Endothelial cell of umbilical vein (primary cell): Measurements from ENCODE around the gene SLC35F2. TPM values are rescaled to one million over a fixed set of nuclear protein-coding genes. Genes with fewer than 3 reads are reported as not detected.
"Not testable (repeated sequence)": the region's sequence is repeated elsewhere in the genome, so short reads cannot be mapped to it uniquely, and the experiment has no call there.

ENCODE experiments used
- BruUV-seq: library from RNA; stranded (reverse); fragments of 400-500 nt; replicated peaks from 2 replicates; lab custom pipeline; 2021; lab: Mats Ljungman, UMichigan
- CTCF ChIA-PET: fragments of 300-600, 350-600 bp; sonication (Branson Sonifier 250); formaldehyde crosslinking; loops from one replicate; lab custom pipeline; 2021; ENCODE audit warnings: antibody characterized with exemption, inconsistent platforms; lab: Charles Lee
- POLR2A ChIA-PET: fragments of 300-600, 350-600 bp; sonication (Branson Sonifier 250); formaldehyde crosslinking; loops from one replicate; lab custom pipeline; 2021; ENCODE audit warnings: antibody characterized with exemption, inconsistent platforms; lab: Charles Lee
- DNase-seq: peaks from one replicate; pipeline ENCODE4 v3.0.0-alpha.2; 2011; ENCODE audit warnings: low read depth, low spot score
- FAIRE-seq: peaks from 2 replicates; lab custom pipeline; 2011; peaks lifted over from hg19 to GRCh38; lab: Jason Lieb, UNC
- H2AFZ ChIP-seq: 2 replicates; pipeline ENCODE4 v1.6.0; 2012; ENCODE audit warnings: low read depth, low read length, control low read depth, inconsistent platforms
- H3K27ac ChIP-seq: 2 replicates; pipeline ENCODE4 v1.5.1; 2011; ENCODE audit warnings: low read depth, mild to moderate bottlenecking, control low read depth, low read length, moderate library complexity; ENCODE audit not compliant: insufficient read depth
- H3K27me3 ChIP-seq, 2 experiments: 2 replicates each; pipeline versions ENCODE4 v1.6.0 to v1.6.1; 2011; ENCODE audit warnings: low read length in 2 of 2, mixed read lengths in 1 of 2; ENCODE audit not compliant: control insufficient read depth in 2 of 2, insufficient read depth in 2 of 2
- H3K36me3 ChIP-seq, 2 experiments: 2 replicates in 1 of 2; 3 replicates in 1 of 2; pipeline ENCODE4 v1.5.1; 2011; ENCODE audit warnings: low read length in 2 of 2, mild to moderate bottlenecking in 1 of 2, moderate library complexity in 1 of 2; ENCODE audit not compliant: control insufficient read depth in 2 of 2, insufficient read depth in 2 of 2; ENCODE audit errors: extremely low read depth in 1 of 2
- H3K4me1 ChIP-seq: 3 replicates; pipeline ENCODE4 v1.5.1; 2011; ENCODE audit warnings: mild to moderate bottlenecking, low read length; ENCODE audit not compliant: control insufficient read depth, insufficient read depth; ENCODE audit errors: extremely low read depth
- H3K4me2 ChIP-seq: 2 replicates; pipeline ENCODE4 v1.6.1; 2011; ENCODE audit warnings: low read length, control low read depth, mixed read lengths; ENCODE audit not compliant: insufficient read depth
- H3K4me3 ChIP-seq, 3 experiments: fragments of 200-600 bp in 1 of 3; sonication (generic), shearing (Covaris generic) in 1 of 3; replicated peaks in 1 of 3; 2 replicates each; pipeline ENCODE4 v1.5.1; 2011 to 2016; ENCODE audit warnings: control low read depth in 3 of 3, low read length in 3 of 3, mild to moderate bottlenecking in 2 of 3, inconsistent platforms in 1 of 3, low read depth in 1 of 3, moderate library complexity in 1 of 3; ENCODE audit not compliant: insufficient read depth in 1 of 3
- H3K79me2 ChIP-seq: 2 replicates; pipeline ENCODE4 v1.6.0; 2012; ENCODE audit warnings: low read length, inconsistent platforms; ENCODE audit not compliant: control insufficient read depth, insufficient read depth
- H3K9ac ChIP-seq: replicated peaks from 2 replicates; pipeline ENCODE3; 2011; ENCODE audit warnings: low read length, control low read depth; ENCODE audit not compliant: insufficient read depth; ENCODE audit errors: extremely low read depth
- H3K9me1 ChIP-seq: replicated peaks from 3 replicates; pipeline ENCODE4 v1.6.0; 2011; ENCODE audit warnings: mild to moderate bottlenecking, low read length; ENCODE audit not compliant: control insufficient read depth, insufficient read depth; ENCODE audit errors: extremely low read depth
- H3K9me3 ChIP-seq: replicated peaks from 2 replicates; pipeline ENCODE4 v1.5.1; 2012; ENCODE audit warnings: low read length, inconsistent platforms; ENCODE audit not compliant: control insufficient read depth, insufficient read depth
- H4K20me1 ChIP-seq: replicated peaks from 2 replicates; pipeline ENCODE3; 2011; ENCODE audit warnings: mild to moderate bottlenecking, low read length; ENCODE audit not compliant: control insufficient read depth, insufficient read depth; ENCODE audit errors: extremely low read depth
- EZH2 ChIP-seq: IDR thresholded peaks from 2 replicates; pipeline ENCODE4 v1.6.1; 2012; ENCODE audit warnings: borderline replicate concordance, low read depth, mild to moderate bottlenecking, moderate library complexity, low read length, inconsistent platforms; ENCODE audit not compliant: severe bottlenecking
- FOS ChIP-seq: IDR thresholded peaks from 2 replicates; pipeline ENCODE4 v1.6.1; 2011; ENCODE audit warnings: mild to moderate bottlenecking, low read length, moderate library complexity, borderline replicate concordance; ENCODE audit not compliant: insufficient read depth
- GATA2 ChIP-seq: IDR thresholded peaks from 2 replicates; pipeline ENCODE4 v1.7.0; 2011; ENCODE audit warnings: low read depth, mild to moderate bottlenecking, moderate library complexity, mixed read lengths, low read length; ENCODE audit not compliant: insufficient read length, insufficient read depth
- JUN ChIP-seq: IDR thresholded peaks from 2 replicates; pipeline ENCODE4 v1.6.1; 2011; ENCODE audit warnings: borderline replicate concordance, low read depth; ENCODE audit not compliant: insufficient read length, insufficient read depth
- MYC ChIP-seq: IDR thresholded peaks from one replicate; pipeline ENCODE4 v1.6.1; 2011; ENCODE audit warnings: mild to moderate bottlenecking, low read depth, low read length
- POLR2A ChIP-seq: IDR thresholded peaks from 2 replicates; pipeline ENCODE4 v1.6.1; 2012; ENCODE audit warnings: low read depth, mild to moderate bottlenecking, control low read depth, low read length
- POLR2AphosphoS5 ChIP-seq: IDR thresholded peaks from 2 replicates; pipeline ENCODE4 v1.6.1; 2012; ENCODE audit warnings: low read depth, mild to moderate bottlenecking, control low read depth, low read length, moderate library complexity; ENCODE audit not compliant: insufficient read depth
- dilution Hi-C: fragments of 300-500 bp; cut with MboI; formaldehyde crosslinking; loops from one replicate; pipeline ENCODE4 v1.15.0; 2019; ENCODE audit warnings: low sequenced_read_pairs; ENCODE audit not compliant: extremely low pct_ligation_motif_present
- intact Hi-C: fragments of 100-400 bp; cut with micrococcal nuclease; formaldehyde crosslinking; loops from one replicate; pipeline ENCODE4 v1.10.0; 2022
- polyA plus RNA-seq, 4 experiments: library from polyadenylated mRNA; depleted of rRNA in 3 of 4; stranded (reverse) in 3 of 4; unstranded in 1 of 4; fragments of >200 nt; gene quantifications; 2 replicates each; pipeline versions ENCODE4 v1.2.1 to v1.2.3, GENCODE V29; 2011 to 2012; ENCODE audit warnings: missing spikeins in 1 of 4
- total RNA-seq: library from RNA; stranded (reverse); gene quantifications from 2 replicates; pipeline ENCODE4 v1.2.3, GENCODE V29; 2021
- TF ChIP-seq, protein P1 (sequence below), 2 donors: IDR thresholded peaks; 1 replicate in 1 of 2; 2 replicates in 1 of 2; pipeline ENCODE4 v1.5.1; 2011; ENCODE audit warnings: low read length in 2 of 2, mild to moderate bottlenecking in 2 of 2, moderate library complexity in 2 of 2, control low read depth in 1 of 2, inconsistent platforms in 1 of 2, low read depth in 1 of 2; ENCODE audit not compliant: insufficient read depth in 1 of 2; ENCODE audit errors: extremely low read depth in 1 of 2
- TF ChIP-seq, protein P2 (sequence below): IDR thresholded peaks from 2 replicates; pipeline ENCODE4 v1.6.1; 2011; ENCODE audit not compliant: insufficient read depth, insufficient read length

The SLC35F2 gene
- total and polyA plus RNA-seq, 2 donors (not counting 3 experiments of a cell fraction or from before 2014, with no cell fraction given), result 41.0 to 59.7 TPM

DNA sequence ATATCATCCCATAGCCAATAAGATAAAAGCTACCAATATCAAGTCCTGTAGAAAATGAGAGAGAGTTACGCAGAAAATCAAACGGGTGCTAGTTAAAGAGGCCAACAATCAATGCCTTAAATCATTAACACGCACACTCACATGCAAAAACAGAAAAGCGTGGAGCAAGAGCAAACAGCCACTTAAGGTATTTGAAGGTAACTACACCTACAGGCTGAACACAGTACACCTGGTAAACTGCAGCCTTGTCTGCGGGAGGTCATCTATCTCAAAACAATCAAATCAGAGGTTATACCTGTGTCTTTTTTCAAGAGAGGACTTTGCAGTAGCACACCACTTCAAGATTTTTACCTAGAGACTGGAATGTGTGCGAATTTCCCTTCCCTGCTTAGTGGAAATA is 23.6 kb downstream of the SLC35F2 start:
- TF ChIP-seq EZH2 (no peak), JUN (no peak), POLR2AphosphoS5 (no peak), FOS (no peak), GATA2 (no peak), POLR2A (no peak), MYC (no peak)
- TF ChIP-seq, protein P1, sequence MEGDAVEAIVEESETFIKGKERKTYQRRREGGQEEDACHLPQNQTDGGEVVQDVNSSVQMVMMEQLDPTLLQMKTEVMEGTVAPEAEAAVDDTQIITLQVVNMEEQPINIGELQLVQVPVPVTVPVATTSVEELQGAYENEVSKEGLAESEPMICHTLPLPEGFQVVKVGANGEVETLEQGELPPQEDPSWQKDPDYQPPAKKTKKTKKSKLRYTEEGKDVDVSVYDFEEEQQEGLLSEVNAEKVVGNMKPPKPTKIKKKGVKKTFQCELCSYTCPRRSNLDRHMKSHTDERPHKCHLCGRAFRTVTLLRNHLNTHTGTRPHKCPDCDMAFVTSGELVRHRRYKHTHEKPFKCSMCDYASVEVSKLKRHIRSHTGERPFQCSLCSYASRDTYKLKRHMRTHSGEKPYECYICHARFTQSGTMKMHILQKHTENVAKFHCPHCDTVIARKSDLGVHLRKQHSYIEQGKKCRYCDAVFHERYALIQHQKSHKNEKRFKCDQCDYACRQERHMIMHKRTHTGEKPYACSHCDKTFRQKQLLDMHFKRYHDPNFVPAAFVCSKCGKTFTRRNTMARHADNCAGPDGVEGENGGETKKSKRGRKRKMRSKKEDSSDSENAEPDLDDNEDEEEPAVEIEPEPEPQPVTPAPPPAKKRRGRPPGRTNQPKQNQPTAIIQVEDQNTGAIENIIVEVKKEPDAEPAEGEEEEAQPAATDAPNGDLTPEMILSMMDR (IDR thresholded peaks at IDR 0.05; ENCODE audit: extremely low read depth in 1 of 2, insufficient read depth in 1 of 2, low read depth in 1 of 2, low read length in 2 of 2), result no peak
- TF ChIP-seq, protein P2, sequence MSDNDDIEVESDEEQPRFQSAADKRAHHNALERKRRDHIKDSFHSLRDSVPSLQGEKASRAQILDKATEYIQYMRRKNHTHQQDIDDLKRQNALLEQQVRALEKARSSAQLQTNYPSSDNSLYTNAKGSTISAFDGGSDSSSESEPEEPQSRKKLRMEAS, result no peak
- no peak overlapping the region for H2AFZ ChIP-seq
- H3K4me2 ChIP-seq, result no peak overlapping the region
- BruUV-seq, result no TSS peak
- H3K4me3 ChIP-seq, result no peak overlapping the region
- H3K36me3 ChIP-seq, result no peaks in the 10 kb centered on the region
- no peaks in the 10 kb centered on the region for H3K9me3 ChIP-seq
- ChIA-PET CTCF (interaction anchor here (0.7 to 3.3 kb wide), 4 partner anchors 8 to 13 kb away, joined by 3 to 14 read pairs (median 4); no protein-coding TSS in a partner anchor), POLR2A (no interaction called here)
- FAIRE-seq, result no peak
- H3K9ac ChIP-seq, result no peak overlapping the region
- dilution Hi-C loops (no loop called here), intact Hi-C loops (no loop called here)
- no peaks in the 10 kb centered on the region for H3K9me1 ChIP-seq
- no peak for DNase-seq
- no peaks in the 10 kb centered on the region for H4K20me1 ChIP-seq
- H3K27ac ChIP-seq, result no peak overlapping the region
- no peaks in the 10 kb centered on the region for H3K27me3 ChIP-seq
- H3K79me2 ChIP-seq, result peaks cover 93% of the 10 kb centered on the region
- H3K4me1 ChIP-seq, result peaks cover 27% of the 10 kb centered on the region

GRCh38 chr11:107833926-107834325 is 24.7 kb downstream of the SLC35F2 start:
- FAIRE-seq, CTCF ChIA-PET, H3K27me3 ChIP-seq, BruUV-seq, H2AFZ ChIP-seq, dilution Hi-C loops, H3K27ac ChIP-seq, DNase-seq, H3K4me3 ChIP-seq, H3K9me1 ChIP-seq, H3K4me2 ChIP-seq, POLR2A ChIA-PET, H4K20me1 ChIP-seq, intact Hi-C loops, H3K9ac ChIP-seq, H3K36me3 ChIP-seq, H3K9me3 ChIP-seq: not testable (repeated sequence)
- peaks cover 93% of the 10 kb centered on the region for H3K79me2 ChIP-seq
- peaks cover 17% of the 10 kb centered on the region for H3K4me1 ChIP-seq
